Common myeloid progenitor, CD34-positive (primary cell): ENCODE measurements around the gene CLCN2.

Experiments
- CTCF ChIA-PET: fragments of 350-600 bp; sonication (Branson Sonifier 250); formaldehyde crosslinking; loops from one replicate; lab custom pipeline; 2021; ENCODE audit warnings: antibody characterized with exemption; lab: Charles Lee
- POLR2A ChIA-PET: fragments of 350-600 bp; sonication (Branson Sonifier 250); formaldehyde crosslinking; loops from one replicate; lab custom pipeline; 2021; ENCODE audit warnings: antibody characterized with exemption; lab: Charles Lee
- DNase-seq, 3 donors: peaks; one replicate each; pipeline versions ENCODE4 v3.0.0 to v3.0.0-alpha.2; 2013
- H3K27ac ChIP-seq, 2 experiments: 1 replicate in 1 of 2; 2 replicates in 1 of 2; pipeline ENCODE4 v1.7.0; 2013; ENCODE audit warnings: inconsistent platforms in 2 of 2, low read length in 2 of 2, mild to moderate bottlenecking in 2 of 2, low read depth in 1 of 2, moderate library complexity in 1 of 2; ENCODE audit not compliant: severe bottlenecking in 2 of 2, insufficient read depth in 1 of 2, poor library complexity in 1 of 2
- H3K27me3 ChIP-seq, 5 experiments: replicated peaks in 2 of 5; 1 replicate in 3 of 5; 2 replicates in 2 of 5; pipeline versions ENCODE4 v1.6.1 to v1.7.0; 2013; ENCODE audit warnings: low read length in 4 of 5, mild to moderate bottlenecking in 2 of 5, moderate library complexity in 2 of 5, inconsistent platforms in 1 of 5; ENCODE audit not compliant: insufficient read depth in 5 of 5, control insufficient read depth in 4 of 5
- H3K36me3 ChIP-seq, 4 experiments: 1 replicate in 2 of 4; 2 replicates in 2 of 4; pipeline versions ENCODE4 v1.6.1 to v1.7.0; 2013; ENCODE audit warnings: low read length in 3 of 4, control low read depth in 1 of 4, mild to moderate bottlenecking in 1 of 4; ENCODE audit not compliant: control insufficient read depth in 4 of 4, insufficient read depth in 4 of 4
- H3K4me1 ChIP-seq, 4 experiments: 1 replicate in 3 of 4; 2 replicates in 1 of 4; pipeline versions ENCODE4 v1.6.1 to v1.7.1; 2013; ENCODE audit warnings: low read length in 3 of 4, mild to moderate bottlenecking in 3 of 4, control low read depth in 1 of 4, inconsistent platforms in 1 of 4, moderate library complexity in 1 of 4; ENCODE audit not compliant: control insufficient read depth in 4 of 4, insufficient read depth in 4 of 4; ENCODE audit errors: control extremely low read depth in 1 of 4
- H3K4me3 ChIP-seq, 7 experiments: 1 replicate in 4 of 7; 2 replicates in 3 of 7; pipeline versions ENCODE4 v1.5.1 to v1.7.0; 2013; ENCODE audit warnings: mild to moderate bottlenecking in 7 of 7, low read length in 6 of 7, moderate library complexity in 6 of 7, inconsistent platforms in 2 of 7, low read depth in 2 of 7, control low read depth in 1 of 7; ENCODE audit not compliant: insufficient read depth in 4 of 7, control insufficient read depth in 1 of 7; ENCODE audit errors: extremely low read depth in 1 of 7
- H3K9me3 ChIP-seq, 5 experiments: 1 replicate in 4 of 5; 2 replicates in 1 of 5; pipeline versions ENCODE4 v1.6.1 to v1.7.1; 2013; ENCODE audit warnings: low read length in 4 of 5, mild to moderate bottlenecking in 2 of 5, inconsistent platforms in 1 of 5, low read depth in 1 of 5, moderate library complexity in 1 of 5; ENCODE audit not compliant: control insufficient read depth in 4 of 5, insufficient read depth in 2 of 5; ENCODE audit errors: control extremely low read depth in 1 of 5
- WGBS: methylation state at CpG from one replicate; pipeline ENCODE4 v1.1.5; 2013; ENCODE audit not compliant: insufficient coverage; 5-methylcytosine and 5-hydroxymethylcytosine counted together

CLCN2 gene

DNA sequence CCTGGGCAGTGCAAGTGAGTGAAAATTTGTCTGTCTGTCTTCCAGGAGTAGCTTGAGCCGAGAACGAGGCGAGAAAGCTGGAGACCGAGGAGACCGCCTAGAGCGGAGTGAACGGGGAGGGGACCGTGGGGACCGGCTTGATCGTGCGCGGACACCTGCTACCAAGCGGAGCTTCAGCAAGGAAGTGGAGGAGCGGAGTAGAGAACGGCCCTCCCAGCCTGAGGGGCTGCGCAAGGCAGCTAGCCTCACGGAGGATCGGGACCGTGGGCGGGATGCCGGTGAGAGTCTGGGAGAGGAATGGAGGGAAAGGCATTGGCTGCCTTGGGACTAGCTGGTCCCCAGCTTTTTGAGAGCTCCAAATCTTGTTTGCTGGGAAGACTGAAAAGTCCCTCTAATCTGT, 34.2 kb downstream of the CLCN2 start:
- Histone ChIP-seq H3K27me3 (no peaks in the 10 kb centered on the region), H3K9me3 (no peaks in the 10 kb centered on the region), H3K36me3 (peaks cover 45 to 96% (median 89%) of the 10 kb centered on the region in 4 experiments), H3K4me1 (no peaks in the 10 kb centered on the region), H3K27ac (no peak overlapping the region), H3K4me3 (no peak overlapping the region)
- ChIA-PET POLR2A (no interaction called here), CTCF (interaction anchor here (0.9 to 2.5 kb wide), 6 partner anchors 9 to 24 kb away, joined by 3 to 13 read pairs (median 4); partner anchors contain the start of gene FAM131A)
- 98% methylated on average over 21 of the region's 21 CpGs for WGBS
- no peak for DNase-seq

DNA sequence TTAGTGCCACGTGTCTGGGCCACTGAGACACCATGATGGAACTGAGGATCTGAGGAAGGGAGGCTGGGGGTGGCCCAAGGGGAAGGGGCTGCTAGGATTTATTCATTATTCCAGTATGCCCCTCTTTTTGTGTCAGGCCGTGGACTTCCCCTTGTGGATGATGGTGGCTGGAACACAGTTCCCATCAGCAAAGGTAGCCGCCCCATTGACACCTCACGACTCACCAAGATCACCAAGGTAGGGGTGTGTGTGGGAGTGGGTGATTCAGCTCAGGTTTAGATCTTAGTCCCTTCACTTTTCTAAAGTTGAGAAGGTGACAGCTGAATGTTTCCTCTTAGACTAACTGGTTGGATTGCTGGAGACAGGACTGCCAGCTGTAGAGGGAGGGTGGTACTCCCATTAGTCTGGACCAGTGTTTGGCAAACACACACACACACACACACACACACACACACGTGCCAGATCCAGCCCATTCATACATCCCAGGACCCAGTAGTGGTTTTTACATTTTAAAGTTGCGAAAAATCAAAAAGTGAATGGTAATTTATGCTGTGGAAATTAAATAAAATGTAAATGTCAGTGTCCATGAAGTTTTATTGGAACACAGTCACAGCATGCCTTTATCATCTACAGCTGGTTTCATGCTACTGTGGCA, 35.6 kb downstream of the CLCN2 start:
- CTCF ChIA-PET: interaction anchor here (1.0 to 2.5 kb wide), 6 partner anchors 8 to 233 kb away, joined by 3 to 13 read pairs (median 4); partner anchors contain the start of gene FAM131A
- Histone ChIP-seq H3K36me3 (peaks cover 41 to 96% (median 88%) of the 10 kb centered on the region in 4 experiments), H3K27ac (no peak overlapping the region), H3K4me3 (no peak overlapping the region), H3K9me3 (no peaks in the 10 kb centered on the region), H3K27me3 (no peaks in the 10 kb centered on the region), H3K4me1 (no peaks in the 10 kb centered on the region)
- 100% methylated on average over 2 of the region's 6 CpGs for WGBS
- DNase-seq: no peak
- POLR2A ChIA-PET: interaction anchor here (0.6 to 1.3 kb wide), 2 partner anchors 10 to 319 kb away, joined by 3 read pairs; no protein-coding TSS in a partner anchor

DNA sequence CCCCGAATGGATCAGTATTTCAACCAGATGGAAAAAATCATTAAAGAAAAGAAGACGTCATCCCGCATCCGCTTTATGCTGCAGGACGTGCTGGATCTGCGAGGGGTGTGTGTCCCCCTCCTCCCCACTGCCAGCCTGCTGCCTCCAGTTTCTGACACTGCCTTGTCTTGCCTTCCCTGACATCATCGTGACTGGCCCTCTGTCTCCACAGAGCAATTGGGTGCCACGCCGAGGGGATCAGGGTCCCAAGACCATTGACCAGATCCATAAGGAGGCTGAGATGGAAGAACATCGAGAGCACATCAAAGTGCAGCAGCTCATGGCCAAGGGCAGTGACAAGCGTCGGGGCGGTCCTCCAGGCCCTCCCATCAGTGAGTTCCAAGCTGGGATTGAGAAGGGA, 36.1 kb downstream of the CLCN2 start:
- ChIA-PET POLR2A (interaction anchor here (0.6 kb wide), 1 partner anchor 318 kb away, joined by 3 read pairs; no protein-coding TSS in a partner anchor), CTCF (interaction anchor here (1.5 to 2.5 kb wide), 3 partner anchors 9 to 25 kb away, joined by 3 to 13 read pairs (median 7); partner anchors contain the start of gene FAM131A)
- DNase-seq: no peak
- H3K36me3 ChIP-seq: peaks cover 41 to 96% (median 90%) of the 10 kb centered on the region in 4 experiments
- peaks cover 0 to 3% (median 0%) of the 10 kb centered on the region in 4 experiments for H3K4me1 ChIP-seq
- no peaks in the 10 kb centered on the region for H3K27me3 ChIP-seq
- no peaks in the 10 kb centered on the region for H3K9me3 ChIP-seq
- H3K27ac ChIP-seq: no peak overlapping the region
- WGBS: over 99% methylated on average over 13 of the region's 13 CpGs
- no peak overlapping the region for H3K4me3 ChIP-seq

DNA sequence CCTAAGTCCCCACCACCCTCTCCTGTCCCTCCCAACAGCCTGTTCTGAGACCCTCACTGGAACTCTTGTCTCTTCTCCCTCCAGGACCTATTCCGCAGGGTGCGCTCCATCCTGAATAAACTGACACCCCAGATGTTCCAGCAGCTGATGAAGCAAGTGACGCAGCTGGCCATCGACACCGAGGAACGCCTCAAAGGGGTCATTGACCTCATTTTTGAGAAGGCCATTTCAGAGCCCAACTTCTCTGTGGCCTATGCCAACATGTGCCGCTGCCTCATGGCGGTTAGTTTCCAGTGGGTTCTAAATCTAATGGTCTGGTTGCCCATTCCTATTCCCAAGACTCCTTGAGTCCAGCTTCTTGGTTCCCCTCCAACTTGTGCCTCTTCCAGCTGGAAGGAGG, 37.7 kb downstream of the CLCN2 start:
- Histone ChIP-seq H3K4me1 (peaks cover 0 to 19% (median 11%) of the 10 kb centered on the region in 4 experiments), H3K27ac (no peak overlapping the region), H3K36me3 (peaks cover 36 to 96% (median 77%) of the 10 kb centered on the region in 4 experiments), H3K9me3 (no peaks in the 10 kb centered on the region), H3K27me3 (no peaks in the 10 kb centered on the region), H3K4me3 (no peak overlapping the region)
- WGBS: 98% methylated on average over 8 of the region's 8 CpGs
- ChIA-PET CTCF (interaction anchor here (1.0 to 1.1 kb wide), 2 partner anchors 18 to 57 kb away, joined by 3 to 4 read pairs; no protein-coding TSS in a partner anchor), POLR2A (no interaction called here)
- no peak for DNase-seq

DNA sequence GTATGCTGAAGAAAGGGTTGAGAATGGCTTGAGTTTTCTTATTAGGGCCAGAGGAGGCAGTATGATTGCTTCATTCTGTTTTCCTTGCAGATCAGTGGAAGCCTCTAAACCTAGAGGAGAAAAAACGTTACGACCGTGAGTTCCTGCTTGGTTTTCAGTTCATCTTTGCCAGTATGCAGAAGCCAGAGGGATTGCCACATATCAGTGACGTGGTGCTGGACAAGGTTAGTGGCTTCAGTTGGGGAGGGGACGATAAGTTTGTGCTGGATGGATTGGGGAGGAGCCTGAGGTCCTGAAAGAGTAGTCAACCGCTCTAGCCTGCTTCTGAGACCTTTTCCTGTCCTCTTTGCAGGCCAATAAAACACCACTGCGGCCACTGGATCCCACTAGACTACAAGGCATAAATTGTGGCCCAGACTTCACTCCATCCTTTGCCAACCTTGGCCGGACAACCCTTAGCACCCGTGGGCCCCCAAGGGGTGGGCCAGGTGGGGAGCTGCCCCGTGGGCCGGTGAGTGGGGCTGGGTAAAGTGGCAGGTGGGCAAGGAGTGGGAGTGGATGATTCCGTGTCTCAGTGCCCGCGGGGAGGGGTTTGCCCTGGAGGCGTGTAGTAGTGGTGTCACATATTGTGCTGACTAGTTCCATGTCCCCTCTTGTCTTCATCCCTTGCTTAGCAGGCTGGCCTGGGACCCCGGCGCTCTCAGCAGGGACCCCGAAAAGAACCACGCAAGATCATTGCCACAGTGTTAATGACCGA, 38.5 kb downstream of the CLCN2 start:
- Histone ChIP-seq H3K4me1 (peaks cover 0 to 21% (median 11%) of the 10 kb centered on the region in 4 experiments), H3K27me3 (no peaks in the 10 kb centered on the region), H3K9me3 (no peaks in the 10 kb centered on the region), H3K36me3 (peaks cover 30 to 90% (median 74%) of the 10 kb centered on the region in 4 experiments), H3K27ac (no peak overlapping the region), H3K4me3 (no peak overlapping the region)
- no peak for DNase-seq
- ChIA-PET POLR2A (no interaction called here), CTCF (no interaction called here)
- WGBS: 98% methylated on average over 17 of the region's 20 CpGs

DNA sequence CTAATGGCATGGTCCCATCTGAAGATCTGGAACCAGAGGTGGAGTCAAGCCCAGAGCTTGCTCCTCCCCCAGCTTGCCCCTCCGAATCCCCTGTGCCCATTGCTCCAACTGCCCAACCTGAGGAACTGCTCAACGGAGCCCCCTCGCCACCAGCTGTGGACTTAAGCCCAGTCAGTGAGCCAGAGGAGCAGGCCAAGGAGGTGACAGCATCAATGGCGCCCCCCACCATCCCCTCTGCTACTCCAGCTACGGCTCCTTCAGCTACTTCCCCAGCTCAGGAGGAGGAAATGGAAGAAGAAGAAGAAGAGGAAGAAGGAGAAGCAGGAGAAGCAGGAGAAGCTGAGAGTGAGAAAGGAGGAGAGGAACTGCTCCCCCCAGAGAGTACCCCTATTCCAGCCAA, 39.7 kb downstream of the CLCN2 start:
- DNase-seq: no peak
- peaks cover 0 to 32% (median 20%) of the 10 kb centered on the region in 4 experiments for H3K4me1 ChIP-seq
- H3K9me3 ChIP-seq: no peaks in the 10 kb centered on the region
- no peak overlapping the region for H3K27ac ChIP-seq
- peaks cover 25 to 90% (median 72%) of the 10 kb centered on the region in 4 experiments for H3K36me3 ChIP-seq
- CTCF ChIA-PET: no interaction called here
- H3K27me3 ChIP-seq: no peaks in the 10 kb centered on the region
- H3K4me3 ChIP-seq: no peak overlapping the region
- 100% methylated on average over 3 of the region's 5 CpGs for WGBS
- POLR2A ChIA-PET: no interaction called here
